ENCODE measurements around the gene TAS2R39.
"Not testable (repeated sequence)": the region's sequence is repeated elsewhere in the genome, so short reads cannot be mapped to it uniquely, and the experiment has no call there.

The TAS2R39 gene

DNA sequence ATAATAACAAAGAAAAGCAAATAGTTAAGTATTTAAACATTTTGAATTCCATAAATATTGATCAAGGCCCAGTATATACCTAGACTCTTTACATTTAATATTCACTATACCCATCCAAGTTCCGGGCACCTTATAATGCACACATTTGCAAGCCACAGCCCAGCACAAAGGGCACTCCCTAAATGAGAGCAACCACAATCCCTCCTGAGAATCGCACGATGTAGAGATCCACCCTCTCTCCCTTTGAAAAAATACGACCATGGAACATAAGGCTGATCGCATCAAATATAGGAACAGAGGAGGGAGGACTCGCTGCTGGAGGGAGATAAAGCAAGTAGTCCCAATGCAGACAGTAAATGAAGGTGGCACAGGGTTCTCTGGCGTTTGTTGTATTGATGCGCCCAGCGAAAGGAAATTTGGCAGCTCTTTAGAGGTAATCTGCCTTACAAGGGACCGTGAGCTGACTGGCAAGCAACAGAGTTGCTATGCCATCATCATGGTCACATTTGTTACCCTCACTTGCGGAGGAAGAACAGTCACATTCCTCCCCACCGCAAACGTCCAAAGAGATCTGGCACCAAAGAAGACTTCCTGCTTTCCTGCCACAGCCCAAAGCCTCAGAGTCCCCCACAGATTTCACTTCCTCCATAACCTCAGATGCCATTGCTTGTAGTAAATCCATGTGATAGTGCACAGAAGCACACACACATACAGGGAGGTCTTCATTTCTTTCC, 22.5 kb downstream of the TAS2R39 start:
- Histone ChIP-seq H3K36me3 (ENCODE audit: control insufficient read depth, low read length) (no peaks in the 10 kb centered on the region), H3K9me2 (replicated peaks; ENCODE audit: control insufficient read depth, low read length) (no peaks in the 10 kb centered on the region), H3K9me3 (ENCODE audit: control insufficient read depth, insufficient read depth, low read length) (no peaks in the 10 kb centered on the region), H4K20me1 (ENCODE audit: control insufficient read depth, insufficient read depth, low read depth, low read length) (no peaks in the 10 kb centered on the region), H3K4me1 (ENCODE audit: control insufficient read depth, low read length) (peaks cover 15% of the 10 kb centered on the region), H3K4me3 (ENCODE audit: low read length) (peak overlapping the region; percentile 40), H3K4me2 (ENCODE audit: low read length) (peak overlapping the region; percentile 57), H3F3A (ENCODE audit: control insufficient read depth, insufficient read depth) (no peaks in the 10 kb centered on the region), H3K27me3 (ENCODE audit: control insufficient read depth, low read length) (no peaks in the 10 kb centered on the region), H3K79me2 (ENCODE audit: control insufficient read depth, low read length) (no peaks in the 10 kb centered on the region), H3K27ac (ENCODE audit: low read depth, low read length) (no peak overlapping the region)
- TF ChIP-seq, protein P1, sequence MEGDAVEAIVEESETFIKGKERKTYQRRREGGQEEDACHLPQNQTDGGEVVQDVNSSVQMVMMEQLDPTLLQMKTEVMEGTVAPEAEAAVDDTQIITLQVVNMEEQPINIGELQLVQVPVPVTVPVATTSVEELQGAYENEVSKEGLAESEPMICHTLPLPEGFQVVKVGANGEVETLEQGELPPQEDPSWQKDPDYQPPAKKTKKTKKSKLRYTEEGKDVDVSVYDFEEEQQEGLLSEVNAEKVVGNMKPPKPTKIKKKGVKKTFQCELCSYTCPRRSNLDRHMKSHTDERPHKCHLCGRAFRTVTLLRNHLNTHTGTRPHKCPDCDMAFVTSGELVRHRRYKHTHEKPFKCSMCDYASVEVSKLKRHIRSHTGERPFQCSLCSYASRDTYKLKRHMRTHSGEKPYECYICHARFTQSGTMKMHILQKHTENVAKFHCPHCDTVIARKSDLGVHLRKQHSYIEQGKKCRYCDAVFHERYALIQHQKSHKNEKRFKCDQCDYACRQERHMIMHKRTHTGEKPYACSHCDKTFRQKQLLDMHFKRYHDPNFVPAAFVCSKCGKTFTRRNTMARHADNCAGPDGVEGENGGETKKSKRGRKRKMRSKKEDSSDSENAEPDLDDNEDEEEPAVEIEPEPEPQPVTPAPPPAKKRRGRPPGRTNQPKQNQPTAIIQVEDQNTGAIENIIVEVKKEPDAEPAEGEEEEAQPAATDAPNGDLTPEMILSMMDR (IDR thresholded peaks at IDR 0.05; ENCODE audit: low read depth, low read length, poor library complexity, severe bottlenecking): no peak
- no peak for TF ChIP-seq EZH2phosphoT487 (IDR thresholded peaks at IDR 0.05; ENCODE audit: borderline replicate concordance, low read length)

DNA sequence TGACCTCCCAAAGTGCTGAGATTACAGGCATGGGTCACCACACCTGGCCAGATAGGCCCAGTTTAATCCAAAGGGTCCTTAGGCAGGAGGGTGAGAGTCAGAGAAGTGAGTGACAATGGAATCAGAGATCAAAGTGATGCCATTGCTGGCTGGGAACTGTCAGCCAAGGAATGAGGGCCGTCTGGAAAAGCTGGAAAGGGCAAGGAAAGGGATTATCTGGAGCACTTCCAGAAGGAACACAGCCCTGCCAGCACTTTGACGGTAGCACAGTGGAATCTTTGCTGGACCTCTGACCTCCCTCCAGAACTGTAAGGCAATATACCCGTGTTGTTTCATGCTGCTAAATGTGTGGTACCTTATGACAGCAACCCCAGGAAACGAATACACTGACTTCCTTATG, 27.3 kb downstream of the TAS2R39 start:
- Histone ChIP-seq H3K4me1 (ENCODE audit: control insufficient read depth, low read length) (peaks cover 23% of the 10 kb centered on the region), H3F3A (ENCODE audit: control insufficient read depth, insufficient read depth) (no peaks in the 10 kb centered on the region), H3K4me2 (ENCODE audit: low read length) (no peak overlapping the region), H3K9me3 (ENCODE audit: control insufficient read depth, insufficient read depth, low read length) (peaks cover 3% of the 10 kb centered on the region; the same call in 1 of the 2 replicates), H3K9me2 (replicated peaks; ENCODE audit: control insufficient read depth, low read length) (no peaks in the 10 kb centered on the region), H3K36me3 (ENCODE audit: control insufficient read depth, low read length) (no peaks in the 10 kb centered on the region), H3K27ac (ENCODE audit: low read depth, low read length) (no peak overlapping the region), H3K79me2 (ENCODE audit: control insufficient read depth, low read length) (no peaks in the 10 kb centered on the region), H3K27me3 (ENCODE audit: control insufficient read depth, low read length) (no peaks in the 10 kb centered on the region), H3K4me3 (ENCODE audit: low read length) (no peak overlapping the region), H4K20me1 (ENCODE audit: control insufficient read depth, insufficient read depth, low read depth, low read length) (no peaks in the 10 kb centered on the region)
- no peak for TF ChIP-seq EZH2phosphoT487 (IDR thresholded peaks at IDR 0.05; ENCODE audit: borderline replicate concordance, low read length)
- TF ChIP-seq, protein P1 (IDR thresholded peaks at IDR 0.05; ENCODE audit: low read depth, low read length, poor library complexity, severe bottlenecking): no peak

DNA sequence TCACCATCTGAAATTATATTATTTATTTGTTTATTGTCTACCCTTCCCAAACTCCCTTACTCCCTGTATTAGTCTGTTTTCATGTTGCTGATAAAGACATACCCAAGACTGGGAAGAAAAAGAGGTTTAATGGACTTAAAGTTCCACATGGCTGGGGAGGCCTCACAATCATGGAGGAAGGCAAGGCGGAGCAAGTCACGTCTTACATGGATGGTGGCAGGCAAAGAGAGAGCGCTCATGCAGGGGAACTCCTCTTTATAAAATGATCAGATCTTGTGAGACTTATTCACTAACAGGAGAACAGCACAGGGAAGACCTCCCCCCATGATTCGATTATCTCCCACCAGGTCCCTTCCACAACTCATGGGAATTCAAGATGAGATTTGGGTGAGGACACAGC, 30.3 kb downstream of the TAS2R39 start:
- not testable (repeated sequence) for H3K9me2 ChIP-seq (replicated peaks; ENCODE audit: control insufficient read depth, low read length); H3K27me3 ChIP-seq (ENCODE audit: control insufficient read depth, low read length); H3K9me3 ChIP-seq (ENCODE audit: control insufficient read depth, insufficient read depth, low read length); H4K20me1 ChIP-seq (ENCODE audit: control insufficient read depth, insufficient read depth, low read depth, low read length); H3F3A ChIP-seq (ENCODE audit: control insufficient read depth, insufficient read depth); H3K79me2 ChIP-seq (ENCODE audit: control insufficient read depth, low read length); H3K27ac ChIP-seq (ENCODE audit: low read depth, low read length); H3K4me3 ChIP-seq (ENCODE audit: low read length); H3K4me2 ChIP-seq (ENCODE audit: low read length); H3K36me3 ChIP-seq (ENCODE audit: control insufficient read depth, low read length)
- peaks cover 14% of the 10 kb centered on the region for H3K4me1 ChIP-seq (ENCODE audit: control insufficient read depth, low read length)

DNA sequence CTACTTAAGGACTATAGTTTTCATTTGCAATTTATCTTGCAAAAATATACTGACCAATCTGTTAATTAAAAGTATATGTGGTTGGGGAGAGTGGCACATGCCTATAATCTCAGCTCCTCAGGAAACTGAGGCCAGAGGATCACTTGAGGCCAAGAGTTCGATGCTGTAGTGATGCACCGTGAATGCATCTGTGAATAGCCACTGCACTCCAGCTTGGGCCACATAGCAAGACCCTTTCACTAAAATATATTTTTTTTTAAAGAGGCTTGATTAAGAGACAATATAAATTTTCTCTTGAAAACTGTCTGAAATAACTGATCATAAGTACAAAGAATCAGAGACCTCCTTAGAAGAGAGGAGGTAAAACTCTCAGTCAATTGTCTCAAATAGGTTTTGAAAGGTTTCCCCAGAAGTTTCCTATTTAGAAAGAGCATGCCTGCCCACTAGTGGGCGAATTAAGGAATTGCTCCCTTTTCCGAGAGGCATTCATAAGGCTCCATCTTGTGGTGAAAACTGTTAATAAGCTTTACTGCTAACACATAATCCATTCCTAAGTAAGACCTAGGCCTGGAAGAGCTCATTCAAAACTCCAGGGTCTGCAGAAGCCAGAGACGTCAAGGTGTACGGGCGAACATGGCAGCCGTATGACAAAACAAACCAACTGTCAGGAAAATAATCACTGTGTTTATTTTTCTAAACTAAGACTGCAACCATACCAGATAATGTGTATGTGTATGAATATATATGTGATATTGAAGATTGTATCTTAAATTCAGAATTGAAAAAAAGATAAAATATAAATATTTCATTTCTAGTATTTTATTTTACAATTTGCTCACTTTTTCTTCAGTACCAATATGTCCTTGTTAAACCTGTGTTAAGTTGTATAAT, 31.8 kb downstream of the TAS2R39 start:
- no peak overlapping the region for H3K4me2 ChIP-seq (ENCODE audit: low read length)
- H3K36me3 ChIP-seq (ENCODE audit: control insufficient read depth, low read length): no peaks in the 10 kb centered on the region
- no peaks in the 10 kb centered on the region for H3F3A ChIP-seq (ENCODE audit: control insufficient read depth, insufficient read depth)
- H3K4me3 ChIP-seq (ENCODE audit: low read length): no peak overlapping the region
- H3K27me3 ChIP-seq (ENCODE audit: control insufficient read depth, low read length): no peaks in the 10 kb centered on the region
- no peaks in the 10 kb centered on the region for H3K79me2 ChIP-seq (ENCODE audit: control insufficient read depth, low read length)
- no peaks in the 10 kb centered on the region for H4K20me1 ChIP-seq (ENCODE audit: control insufficient read depth, insufficient read depth, low read depth, low read length)
- peaks cover 14% of the 10 kb centered on the region for H3K4me1 ChIP-seq (ENCODE audit: control insufficient read depth, low read length)
- H3K27ac ChIP-seq (ENCODE audit: low read depth, low read length): no peak overlapping the region
- peaks cover 3% of the 10 kb centered on the region; the same call in 1 of the 2 replicates for H3K9me3 ChIP-seq (ENCODE audit: control insufficient read depth, insufficient read depth, low read length)
- TF ChIP-seq EZH2phosphoT487 (IDR thresholded peaks at IDR 0.05; ENCODE audit: borderline replicate concordance, low read length): no peak
- TF ChIP-seq, protein P1 (IDR thresholded peaks at IDR 0.05; ENCODE audit: low read depth, low read length, poor library complexity, severe bottlenecking): peak; percentile 100
- no peaks in the 10 kb centered on the region for H3K9me2 ChIP-seq (replicated peaks; ENCODE audit: control insufficient read depth, low read length)
